Stimulated activated CD4-positive, alpha-beta T cell treated with anti-CD3 and anti-CD28 coated beads, Interleukin-2, amount 100 ng/mL, for 4 hours (primary cell): Measurements from ENCODE around the gene AFG3L2.
A peak's percentile ranks its signal among the peaks of the same experiment; 100 is the strongest.

Source experiments
- DNase-seq: peaks from one replicate; pipeline ENCODE4 v3.0.0-alpha.2; 2020; ENCODE audit warnings: low read depth

AFG3L2 gene

DNA sequence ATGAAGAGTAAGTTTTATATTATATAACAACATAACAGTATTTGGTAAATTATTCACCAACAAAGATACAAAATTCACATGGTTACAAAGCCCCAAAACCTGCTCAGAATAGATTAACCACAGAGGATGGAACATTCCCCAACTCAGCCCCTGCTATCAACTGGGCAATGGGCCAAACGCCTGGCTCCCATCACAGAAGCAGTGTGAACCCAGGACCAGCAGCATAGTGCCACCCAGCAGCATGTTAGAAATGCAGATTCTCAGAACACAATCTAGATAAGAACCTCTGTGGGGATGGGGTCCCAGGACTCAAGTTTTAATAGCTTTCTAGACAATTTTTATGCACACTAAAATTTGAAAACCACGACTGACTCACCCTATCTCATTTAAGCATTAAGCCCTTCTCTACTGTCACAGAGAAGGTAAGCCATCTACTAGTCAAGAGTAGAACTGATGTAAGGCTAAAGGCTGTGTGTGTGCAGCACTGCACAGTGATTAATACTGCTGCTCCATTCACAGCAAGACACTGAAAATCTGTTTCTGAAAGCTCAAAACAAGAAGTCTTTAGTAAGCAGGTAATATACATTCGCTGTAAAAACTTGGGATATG lies 15.2 kb downstream of the AFG3L2 start:
- no peak for DNase-seq

DNA sequence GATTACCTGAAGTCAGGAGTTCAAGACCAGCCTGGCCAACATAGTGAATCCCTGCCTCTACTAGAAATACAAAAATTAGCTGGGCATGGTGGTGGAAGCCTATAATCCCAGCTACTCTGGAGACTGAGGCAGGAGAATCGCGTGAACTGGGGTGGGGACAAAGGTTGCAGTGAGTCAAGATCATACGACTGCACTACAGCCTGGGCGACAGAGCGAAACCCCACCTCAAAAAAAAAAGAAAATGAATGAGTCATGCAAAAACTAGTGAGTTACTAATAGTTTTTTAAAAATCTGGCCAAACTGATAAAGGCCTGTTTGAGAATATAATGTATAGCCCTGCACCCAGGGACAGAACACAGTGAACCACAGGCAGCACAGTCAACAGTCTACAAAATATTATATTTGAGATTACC lies 17.5 kb downstream of the AFG3L2 start:
- DNase-seq: no peak

DNA sequence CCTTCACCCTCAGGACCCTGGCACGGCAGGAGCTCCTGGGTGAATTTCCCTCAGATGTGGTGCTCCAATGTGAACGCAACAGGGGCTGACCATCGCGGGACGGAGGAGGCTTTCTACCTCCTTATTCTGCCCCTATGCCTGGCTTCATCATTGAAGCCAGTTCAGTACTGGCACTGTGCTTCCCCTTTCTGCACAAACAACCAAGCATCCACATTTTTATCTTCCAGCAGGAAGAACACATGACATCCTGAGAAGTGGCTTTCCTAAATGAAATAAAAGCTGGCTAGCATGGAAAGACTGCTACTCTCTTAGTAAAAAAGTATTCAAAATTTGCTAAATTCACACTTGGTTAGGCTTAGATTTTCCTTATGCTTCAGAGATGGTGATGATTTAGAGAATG lies 24.8 kb downstream of the AFG3L2 start:
- no peak for DNase-seq

DNA sequence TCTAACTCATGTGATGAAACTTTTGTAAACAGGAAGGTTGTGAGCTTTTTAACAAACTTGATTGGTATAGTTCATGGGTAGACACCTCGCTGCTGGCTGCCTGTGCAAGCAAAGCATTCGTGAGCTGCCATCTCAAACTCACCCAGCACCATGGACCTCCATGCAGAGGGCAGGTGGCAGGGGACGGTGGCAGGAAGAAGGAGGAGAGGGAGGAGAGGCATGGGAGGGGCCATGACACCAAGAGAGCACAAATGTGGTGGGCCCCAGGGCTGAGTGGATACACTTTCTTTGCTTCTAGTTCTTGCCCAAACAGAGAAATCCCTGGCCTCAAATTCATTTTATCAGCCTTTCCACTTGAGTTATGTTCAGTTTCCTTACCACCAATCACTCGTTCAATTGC lies 29.1 kb downstream of the AFG3L2 start:
- DNase-seq: no peak

DNA sequence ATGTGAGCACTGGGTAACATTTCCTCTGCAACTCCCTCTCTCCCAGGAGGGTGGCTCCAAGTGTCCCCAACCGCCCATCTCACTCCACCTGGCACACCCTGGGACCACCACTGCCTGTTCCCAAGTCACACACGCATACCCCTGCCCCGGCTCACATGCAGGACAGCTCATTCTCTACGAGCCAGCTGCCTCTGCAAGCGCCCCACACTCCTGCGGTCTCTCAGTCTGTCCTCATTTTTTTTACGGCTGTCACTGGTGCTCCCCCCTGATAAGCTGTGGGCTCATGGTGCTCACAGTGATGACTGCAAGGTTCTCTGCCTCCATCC lies 30.8 kb downstream of the AFG3L2 start:
- DNase-seq: no peak

DNA sequence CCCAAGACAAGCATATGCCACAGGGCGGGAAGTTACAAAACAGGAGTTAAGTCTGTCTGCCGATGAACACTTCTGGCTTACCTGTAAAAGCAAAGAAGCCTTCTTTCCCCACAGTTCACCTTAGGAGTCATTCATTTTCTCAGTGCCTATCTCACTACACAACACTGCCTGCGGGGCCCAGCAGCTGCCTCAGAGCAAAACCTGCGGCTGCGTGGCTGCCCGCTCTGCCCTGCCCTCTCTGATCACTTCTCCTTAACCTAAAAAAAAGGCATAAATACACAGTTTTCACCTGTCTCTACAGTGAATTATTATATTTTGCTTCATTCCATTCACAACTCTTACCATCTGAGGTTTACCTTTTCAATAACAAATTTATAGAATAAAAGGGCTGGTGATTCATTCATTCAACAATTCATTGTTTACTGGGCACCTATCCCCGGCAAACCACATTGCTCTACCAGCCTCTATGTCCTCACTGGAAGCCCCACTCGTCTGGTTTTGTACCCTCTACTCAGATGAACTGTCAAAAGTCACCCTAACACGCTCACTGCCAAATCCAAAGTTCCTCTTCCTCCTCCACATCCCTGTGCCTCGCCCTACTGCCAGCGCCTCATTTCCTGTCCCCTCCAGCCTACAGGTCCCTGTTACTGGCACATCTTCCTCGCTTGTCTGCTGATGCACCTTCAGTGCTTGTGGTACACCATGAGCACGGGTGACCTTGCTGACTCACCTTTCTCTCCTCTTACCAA lies 31.4 kb downstream of the AFG3L2 start:
- DNase-seq: no peak

DNA sequence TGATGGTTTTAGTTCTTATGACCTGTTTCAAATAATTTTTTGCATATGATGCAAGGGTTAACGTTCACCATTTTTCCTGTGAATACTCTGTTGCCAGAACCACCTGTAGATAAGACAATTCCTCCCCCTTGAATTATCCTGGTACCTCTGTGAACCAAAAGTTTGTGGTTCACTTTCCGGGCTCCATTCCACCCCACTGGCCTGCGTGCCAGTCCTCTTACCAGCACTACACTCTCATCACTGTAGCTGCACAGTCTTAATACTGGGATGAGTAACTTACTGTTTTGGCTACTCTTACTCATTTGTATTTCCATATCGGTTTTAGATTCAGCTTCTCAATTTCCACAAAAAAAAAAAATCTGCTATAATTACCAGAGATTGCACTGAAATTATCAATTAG lies 34.4 kb downstream of the AFG3L2 start:
- DNase-seq: no peak

DNA sequence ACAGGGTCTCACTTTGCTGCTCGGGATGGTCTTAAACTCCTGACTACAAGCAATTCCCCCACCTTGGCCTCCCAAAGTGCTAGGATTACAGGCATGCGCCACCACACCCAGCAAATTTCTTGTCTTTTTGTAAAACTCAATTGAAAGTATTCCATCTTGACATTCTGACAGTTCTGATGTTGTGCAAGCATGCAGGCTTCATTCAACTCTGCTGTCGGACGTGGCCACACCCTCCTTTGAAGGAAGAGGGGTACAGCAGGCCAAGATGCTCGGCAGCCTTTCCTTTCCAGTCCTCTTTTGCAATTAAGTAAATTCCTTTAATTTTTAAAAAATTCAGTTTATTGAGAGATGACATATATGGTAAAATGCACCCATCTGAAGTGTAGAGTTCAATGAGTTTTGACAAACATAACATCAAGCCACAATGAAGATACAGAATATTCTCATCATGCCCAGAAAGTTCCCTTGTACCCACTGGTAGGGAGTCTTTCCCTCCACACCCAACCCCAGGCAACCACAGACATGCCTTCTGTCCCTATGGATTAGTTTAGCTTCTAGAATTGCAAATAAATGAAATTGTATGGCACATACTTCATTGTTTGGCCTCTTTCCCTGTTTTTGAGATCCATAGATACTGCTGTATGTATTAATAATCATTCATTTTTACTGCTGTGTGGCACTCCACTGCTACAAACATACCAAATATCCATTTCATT lies 35.9 kb downstream of the AFG3L2 start:
- DNase-seq: no peak

DNA sequence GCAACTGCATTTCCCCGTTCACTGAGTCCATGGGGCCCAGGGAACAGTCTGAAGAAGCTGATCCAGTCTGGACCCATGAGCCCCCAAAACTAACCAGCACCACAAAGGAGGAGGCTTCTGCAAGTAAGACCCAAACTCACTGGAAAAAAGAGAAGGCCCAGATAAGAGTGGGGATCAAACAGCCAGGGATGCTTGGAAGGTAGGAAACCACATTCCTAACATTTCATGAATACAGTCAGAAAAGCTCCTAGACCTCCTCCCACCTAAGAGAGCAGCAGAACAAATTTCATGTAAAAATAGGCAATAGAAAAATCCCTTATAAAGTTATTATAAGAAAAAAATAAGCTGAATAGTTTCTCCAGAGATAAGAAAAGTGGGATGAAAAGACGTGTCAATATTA lies 38.6 kb downstream of the AFG3L2 start:
- no peak for DNase-seq

DNA sequence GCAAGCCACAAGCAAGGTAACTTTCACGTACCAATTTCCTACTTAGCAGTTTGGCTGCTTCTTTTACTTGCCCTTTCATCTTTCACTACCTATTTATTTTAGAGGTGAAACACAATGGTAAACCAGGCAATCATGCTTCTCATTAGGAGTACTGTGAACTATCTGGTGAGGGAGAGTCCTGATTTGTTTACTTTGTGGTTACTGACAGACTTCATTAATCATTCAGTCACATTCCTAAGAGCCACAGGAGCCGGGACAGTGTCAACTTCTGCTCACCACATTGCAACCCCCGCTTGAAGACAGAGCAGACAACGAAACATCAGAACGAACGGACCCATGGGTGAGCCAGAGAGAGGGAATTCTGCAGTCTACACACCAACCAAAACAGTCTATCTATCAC lies 40.1 kb downstream of the AFG3L2 start:
- no peak for DNase-seq

DNA sequence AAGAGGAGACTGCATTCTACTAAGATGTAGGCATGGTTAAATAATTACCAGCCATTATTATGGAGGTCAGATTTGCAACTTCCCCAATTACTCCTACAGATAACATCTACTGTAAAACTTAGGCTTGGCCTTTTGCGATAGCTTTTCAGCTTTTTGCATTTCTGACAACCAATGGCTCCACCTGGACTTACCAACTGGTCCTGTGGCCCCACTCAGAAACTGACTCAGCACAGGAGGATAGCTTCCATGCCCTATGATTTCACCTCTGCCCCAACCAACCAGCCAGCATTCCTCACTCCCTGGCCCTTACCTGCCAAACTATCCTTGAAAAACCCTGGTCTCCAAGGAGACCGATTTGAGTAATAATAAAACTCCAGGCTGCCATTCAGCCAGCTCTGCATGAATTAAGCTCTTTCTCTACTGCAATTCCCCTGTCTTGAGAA lies 40.8 kb downstream of the AFG3L2 start:
- DNase-seq: no peak

DNA sequence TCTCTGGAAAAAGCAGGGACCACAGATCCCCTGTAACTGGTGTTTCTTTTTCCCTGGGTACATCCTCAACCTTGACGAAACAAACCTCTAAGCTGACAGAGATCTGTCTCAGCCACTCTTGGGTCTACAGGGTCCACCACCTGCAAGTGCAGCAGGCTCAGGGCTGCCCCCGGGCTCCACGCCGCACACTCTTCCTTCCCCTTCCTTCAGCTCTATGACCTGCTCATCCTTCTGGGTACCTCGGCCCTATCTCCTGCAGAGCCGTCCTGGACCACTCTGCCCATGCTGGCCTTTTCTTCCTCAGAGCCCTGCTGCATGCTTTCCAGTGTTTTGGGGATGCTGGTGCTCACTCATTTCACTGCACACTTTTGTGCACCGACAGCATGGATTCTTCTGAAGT lies 41.5 kb downstream of the AFG3L2 start:
- no peak for DNase-seq

DNA sequence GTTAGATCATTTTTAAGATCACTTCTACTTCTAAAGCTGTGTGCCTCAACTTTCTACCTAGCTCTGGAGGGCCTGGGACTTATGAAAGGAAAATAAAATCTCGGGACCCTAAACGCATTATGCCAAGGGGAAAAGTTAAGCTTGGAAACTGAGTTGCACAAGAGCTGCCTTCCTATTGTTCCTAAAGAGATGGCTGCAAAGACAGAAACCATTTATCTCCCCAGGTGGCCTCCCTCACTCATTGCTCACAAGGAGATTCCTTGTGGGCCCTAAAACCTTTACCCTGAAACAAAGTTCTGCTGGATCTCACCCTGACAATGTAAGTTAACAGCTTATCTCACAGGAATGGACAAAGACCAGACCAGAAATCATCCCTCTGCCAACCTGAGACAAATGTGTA lies 42.2 kb downstream of the AFG3L2 start:
- no peak for DNase-seq

DNA sequence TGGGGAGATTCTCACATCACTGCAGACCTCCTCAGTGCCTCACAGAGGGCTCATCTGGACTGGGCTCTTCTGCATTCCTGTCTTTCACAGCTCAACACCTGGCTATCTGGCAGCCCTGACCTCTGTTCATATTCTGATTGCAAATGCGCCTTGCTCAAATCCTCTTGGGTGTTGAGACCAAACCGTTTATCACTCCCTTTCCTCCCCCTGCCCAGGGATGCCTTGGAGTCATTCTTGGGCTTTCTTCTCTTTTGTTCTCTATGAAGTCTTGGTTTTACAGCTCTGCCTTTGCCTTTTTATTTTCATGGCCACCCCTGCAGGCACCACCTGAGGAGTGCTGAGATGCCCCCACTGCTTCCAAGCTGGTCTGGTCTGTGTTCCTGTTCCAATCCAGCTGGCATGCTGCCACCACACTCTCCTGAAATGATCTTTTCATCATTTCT lies 42.6 kb downstream of the AFG3L2 start:
- DNase-seq: no peak

DNA sequence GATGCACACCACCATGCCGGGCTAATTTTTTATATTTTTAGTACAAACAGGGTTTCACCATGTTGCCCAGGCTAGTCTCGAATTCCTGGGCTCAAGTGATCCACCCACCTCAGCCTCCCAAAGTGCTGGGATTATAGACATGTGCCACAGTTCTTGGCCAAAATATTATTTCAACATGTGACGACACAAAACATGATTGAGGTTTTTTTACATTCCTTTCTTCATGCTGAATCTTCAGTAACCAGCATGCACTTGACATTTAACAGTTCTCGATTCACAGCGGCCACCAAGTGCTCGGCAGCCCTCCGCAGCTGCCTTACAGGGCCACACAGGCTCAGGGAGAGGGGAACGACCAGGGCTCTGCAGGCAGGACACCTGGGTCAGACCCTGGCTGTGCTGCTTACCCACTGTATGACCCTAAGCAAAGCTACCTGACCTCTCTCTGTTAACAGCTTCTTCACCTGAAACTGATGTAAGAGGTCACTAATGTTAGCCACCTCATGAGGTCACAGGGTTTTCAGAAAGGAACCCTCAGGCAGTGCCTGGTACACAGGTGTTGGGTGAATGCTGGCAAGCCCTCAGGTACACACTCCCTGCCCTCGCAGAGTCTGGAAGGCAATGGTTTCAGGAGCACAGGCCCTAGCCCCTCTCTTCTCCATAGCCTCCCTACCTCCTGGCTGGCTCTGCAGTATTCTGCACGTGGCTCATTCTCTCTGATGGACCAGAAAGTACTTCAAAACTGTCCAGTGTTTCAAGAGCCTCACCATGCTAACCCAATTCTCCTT lies 43.3 kb downstream of the AFG3L2 start:
- DNase-seq: no peak

DNA sequence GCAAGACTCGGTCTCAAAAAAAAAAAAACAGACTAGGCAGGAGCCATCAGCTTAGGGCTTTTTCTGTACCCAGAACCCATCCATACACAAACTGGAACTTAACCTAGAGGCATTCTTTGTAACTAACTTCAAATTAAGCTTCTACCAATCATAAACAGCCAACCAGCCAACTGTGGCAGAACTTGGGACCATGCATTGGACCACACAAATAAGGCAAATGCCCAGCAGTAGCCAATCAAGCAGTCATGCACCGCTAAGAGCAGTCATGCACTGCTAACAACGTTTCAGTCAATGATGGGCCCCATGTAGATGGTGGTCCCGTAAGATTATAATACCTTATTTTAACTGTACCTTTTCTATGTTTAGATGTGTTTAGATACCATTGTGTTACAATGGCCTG lies 46.3 kb downstream of the AFG3L2 start:
- DNase-seq: no peak

DNA sequence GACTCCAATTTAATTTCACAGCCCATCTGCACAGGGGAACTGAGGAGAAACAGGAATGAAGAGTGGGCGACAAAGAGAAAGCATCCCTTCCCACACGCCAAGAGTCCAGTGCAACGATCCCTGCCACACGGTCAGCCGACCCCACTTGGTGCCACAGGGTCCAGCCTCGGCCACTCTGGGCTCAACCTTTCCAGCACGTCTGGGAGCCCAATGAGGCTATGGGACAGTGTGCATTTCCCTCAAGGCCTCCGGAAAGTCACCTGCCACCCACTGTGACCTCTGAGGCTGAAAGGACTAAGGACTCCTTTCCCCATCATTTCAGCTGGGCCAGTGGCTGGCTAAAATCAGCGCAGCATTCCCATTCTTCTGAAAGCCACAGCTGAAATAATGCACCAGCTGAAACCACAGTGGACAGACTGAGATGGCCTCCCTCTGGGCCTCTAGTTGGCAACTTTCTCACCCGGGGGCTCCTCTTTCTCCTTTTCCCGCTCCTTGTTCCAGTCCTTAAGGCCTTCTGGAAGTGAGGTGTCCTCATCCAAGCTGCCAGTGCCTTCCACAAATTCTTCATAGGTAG lies 47.8 kb downstream of the AFG3L2 start:
- no peak for DNase-seq

DNA sequence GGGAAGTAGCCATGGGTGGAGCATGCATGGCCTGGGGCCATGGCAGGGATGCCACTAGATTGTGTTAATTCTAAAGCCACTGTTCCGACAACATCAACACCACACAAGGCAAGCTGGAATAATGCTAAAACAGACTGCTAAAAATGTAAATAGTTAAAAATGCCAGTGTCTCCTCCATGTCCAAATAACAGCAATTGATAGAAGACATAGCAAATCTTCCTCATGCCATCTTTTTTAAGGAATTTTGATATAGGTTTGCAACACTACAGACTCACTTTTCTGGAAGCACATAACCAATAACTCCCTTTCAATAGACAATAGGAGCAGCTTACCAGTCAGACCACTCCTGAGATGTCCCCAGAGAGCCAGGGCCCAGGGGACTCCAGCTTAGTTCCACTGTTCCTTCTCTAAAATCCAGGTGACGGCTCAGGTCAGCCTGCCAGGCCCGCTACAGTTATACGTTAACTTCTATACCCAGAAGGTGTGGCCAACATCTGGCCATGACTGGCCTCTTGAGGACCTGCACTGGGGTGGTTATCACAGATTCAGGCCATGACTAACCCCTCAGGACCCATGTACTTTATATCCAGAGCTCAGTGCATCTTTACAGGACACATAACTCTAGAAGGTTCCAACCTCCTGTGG lies 48.7 kb downstream of the AFG3L2 start:
- DNase-seq: no peak

DNA sequence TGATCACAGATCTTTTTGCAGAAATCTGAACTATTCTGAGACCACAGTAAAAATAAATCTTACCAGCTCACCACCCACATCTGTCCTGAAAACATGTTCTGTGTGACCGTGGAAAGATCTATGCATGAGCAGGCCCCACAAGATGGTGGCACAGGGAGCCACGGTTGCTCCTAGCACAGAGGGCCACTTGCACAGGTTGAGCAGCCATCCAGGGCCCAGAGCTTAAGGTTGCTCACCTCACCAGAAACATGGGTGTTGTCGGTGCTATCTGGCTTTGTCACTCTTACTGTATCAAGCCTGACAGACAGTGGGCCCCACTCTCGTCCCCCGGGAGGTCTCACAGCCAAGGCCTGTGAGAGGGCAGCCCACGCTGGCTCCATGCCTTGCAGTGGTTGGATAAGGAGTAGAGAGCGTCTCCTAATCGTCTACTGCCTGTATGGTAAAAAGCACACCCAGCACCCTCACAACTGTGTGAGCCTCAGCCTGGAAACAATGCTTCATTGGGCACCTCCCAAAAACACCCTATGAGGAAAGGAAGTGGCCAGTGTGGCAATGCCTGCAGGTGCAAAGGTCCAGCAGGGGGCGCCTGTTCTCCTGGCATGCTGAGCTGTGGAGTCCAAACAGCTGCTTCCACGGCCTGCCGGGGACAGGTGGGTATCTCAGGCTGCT lies 49.4 kb downstream of the AFG3L2 start:
- peak; percentile 36 for DNase-seq

DNA sequence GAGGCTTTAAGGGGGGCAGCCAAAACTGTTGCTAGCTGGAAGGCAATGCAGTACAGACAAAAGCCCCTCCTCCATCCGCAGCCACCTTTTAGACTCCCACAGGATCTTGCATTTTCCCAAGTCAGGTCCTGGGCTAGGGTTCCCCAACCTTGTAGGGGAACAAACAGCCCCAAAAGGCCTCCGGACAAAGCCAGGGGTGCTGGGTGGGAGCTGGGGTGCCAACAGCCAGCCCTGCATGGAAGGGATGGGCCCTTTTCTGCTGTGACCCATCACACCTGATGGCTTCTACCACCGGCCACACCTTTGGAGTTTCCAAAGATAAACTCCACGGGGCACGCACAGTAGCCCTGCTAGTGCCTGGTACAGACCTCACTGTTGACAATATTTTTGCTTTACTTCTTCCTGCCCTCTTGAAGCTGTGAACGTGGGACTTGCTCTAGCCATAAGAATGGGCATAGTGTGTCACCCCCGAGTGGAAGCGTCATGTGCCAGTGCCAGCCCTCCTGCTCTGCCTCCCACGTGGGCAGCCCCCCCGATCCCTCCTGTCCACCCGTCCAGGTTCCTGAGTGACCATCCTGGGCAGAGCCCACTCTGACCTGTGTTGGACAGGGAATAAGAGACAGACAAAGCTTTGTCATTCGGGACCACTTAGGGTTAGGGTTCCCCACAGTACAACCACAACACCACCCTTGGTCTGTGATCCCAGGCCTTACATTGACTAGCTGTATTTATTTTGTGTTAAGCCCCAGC lies 50.1 kb downstream of the AFG3L2 start:
- DNase-seq: no peak
